Fibroblast of skin of back (primary cell): ENCODE results near the gene SPAG8.

ENCODE experiments used
- DNase-seq: peaks from one replicate; pipeline ENCODE4 v3.0.0-alpha.2; 2013

The SPAG8 gene

DNA sequence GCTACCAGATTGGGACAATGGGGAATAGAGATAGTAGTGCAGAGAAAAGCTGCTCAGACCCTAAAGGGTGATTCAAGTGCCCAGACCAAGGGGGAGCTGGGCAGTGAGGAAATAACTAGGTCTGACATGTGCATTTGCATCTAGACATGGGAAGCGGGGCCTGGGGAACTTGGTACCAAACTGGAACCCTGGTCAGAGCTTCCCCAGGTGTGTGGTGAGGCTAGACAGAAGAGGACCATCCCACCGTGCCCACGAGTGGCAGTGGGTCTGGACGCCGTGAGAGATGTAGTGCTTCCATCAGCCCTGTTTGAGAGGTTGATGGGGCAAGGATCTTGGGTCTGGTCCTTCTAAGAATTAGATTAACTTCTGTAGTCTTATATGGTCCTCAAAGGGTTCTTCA, 24.5 kb upstream of the SPAG8 start:
- DNase-seq: no peak

DNA sequence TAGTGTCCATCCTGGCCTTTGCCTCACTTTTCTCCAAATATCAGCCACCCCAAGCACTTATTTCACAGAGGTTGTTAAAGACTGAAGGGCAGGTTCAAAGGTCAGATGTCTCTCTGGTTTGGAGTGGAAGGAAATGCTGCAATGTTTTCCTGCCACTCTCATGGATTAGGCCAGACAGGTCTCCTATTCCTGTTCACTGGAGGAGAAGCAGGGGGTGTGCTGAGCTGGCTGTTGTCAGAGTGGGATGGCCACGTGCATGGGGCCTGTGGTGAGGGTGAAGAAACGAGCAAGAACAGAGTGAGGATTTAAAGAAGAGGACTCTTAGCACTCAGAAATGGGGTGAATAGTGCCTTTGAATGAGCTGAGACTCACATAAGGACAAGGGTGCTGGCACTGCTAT, 23.7 kb upstream of the SPAG8 start:
- DNase-seq: no peak

DNA sequence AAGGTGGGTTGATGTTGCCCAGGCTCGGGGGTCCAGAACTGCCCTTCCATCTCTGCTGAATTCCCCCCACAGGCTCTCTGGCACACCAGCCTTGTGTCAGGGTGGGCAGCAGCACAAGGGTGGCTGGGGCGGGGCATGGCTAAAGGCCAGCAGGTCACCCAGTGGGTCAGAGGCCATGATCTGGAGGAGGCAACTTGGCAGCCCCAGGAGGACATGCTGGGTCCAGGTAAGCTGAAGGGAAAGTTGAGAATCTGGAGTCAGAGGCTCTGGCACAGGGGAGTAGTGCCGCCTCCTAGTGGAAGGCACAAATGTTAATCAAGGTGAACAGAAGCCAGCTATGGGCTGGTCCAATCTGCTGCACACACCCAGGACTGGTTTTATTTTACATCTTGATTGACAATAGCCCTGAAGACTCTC, 23.2 kb upstream of the SPAG8 start:
- no peak for DNase-seq

DNA sequence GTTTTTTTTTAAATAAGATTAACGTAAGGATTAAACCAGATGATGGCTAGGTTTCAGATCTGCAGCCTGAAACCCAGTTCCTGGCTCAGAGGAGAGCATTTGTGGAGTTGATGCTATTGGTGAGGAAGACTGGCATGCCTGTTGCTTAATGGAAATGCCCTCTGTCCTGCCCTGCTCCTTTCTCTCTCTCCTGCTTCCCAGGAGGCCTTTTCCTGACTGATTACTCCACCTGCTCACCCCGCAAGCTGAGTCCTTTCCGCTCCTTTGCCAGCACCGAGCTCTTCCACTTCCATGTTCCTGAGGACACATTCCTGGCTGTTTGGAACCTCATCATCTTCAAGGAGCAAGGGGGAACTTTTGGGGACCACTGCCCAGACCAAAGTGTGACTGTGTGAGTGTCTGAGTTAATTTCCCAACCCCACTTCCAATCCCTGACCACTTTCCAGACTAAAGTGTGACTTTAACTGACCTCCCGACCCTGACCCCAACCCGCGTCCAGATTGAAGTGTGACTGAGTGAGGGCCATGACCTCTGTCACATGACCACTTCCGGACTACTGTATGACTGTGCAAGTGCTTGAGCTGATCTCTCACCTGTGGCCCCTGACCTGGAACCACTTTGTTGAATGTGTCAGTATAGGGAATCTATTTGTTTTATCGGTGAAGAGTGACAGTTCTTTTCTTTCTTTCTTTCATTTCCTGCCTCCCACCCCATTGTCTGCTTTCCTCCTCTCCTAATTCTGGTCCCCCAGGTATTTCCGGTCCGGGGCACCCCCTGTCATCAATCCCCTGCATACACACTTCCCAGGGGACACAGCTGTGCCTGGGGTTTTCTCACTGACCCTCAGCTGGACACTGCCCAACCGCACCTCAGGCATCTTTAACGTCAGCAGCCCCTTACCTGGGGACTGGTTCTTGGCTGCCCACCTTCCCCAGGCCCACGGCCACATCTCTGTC, 22.5 kb upstream of the SPAG8 start:
- DNase-seq: no peak

DNA sequence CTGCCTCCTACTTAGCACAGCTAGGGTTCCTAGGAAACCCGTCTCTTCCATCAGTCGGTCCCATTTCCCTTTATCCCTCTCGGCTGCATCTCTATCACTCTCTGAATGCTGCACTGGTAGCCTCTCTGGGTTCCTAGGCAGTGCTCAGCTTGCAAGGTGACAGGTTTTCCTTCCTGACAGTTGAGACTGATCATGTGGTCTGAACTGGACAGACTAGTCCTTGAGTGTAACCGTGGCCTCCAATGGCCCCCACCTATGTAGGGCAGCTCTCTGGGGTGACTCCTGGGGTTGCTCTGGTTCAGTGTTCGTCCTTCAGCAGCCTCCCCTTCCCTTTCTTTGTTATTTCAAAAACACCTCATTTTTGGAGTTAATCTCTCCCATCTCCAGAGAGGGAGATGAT, 20.8 kb upstream of the SPAG8 start:
- DNase-seq: no peak

DNA sequence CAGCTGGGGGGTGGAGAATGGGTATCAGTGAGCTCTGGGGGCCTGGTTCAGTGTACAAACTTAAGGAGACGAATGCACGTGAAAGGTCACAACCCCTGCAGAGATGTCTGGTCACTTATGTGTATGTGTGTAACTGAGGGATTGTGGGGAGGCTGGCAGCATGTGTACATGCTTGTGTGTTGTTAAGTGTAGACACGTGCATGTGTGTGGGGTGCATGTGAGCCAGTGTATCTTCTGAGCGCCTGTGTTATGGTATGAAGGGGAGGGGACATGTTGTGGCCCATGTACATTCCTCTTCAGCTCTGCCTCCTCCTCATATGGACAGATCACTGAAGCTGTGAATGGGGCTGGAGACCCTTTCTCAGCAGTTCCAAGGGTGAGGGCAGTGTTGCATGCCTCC, 19.0 kb upstream of the SPAG8 start:
- no peak for DNase-seq

DNA sequence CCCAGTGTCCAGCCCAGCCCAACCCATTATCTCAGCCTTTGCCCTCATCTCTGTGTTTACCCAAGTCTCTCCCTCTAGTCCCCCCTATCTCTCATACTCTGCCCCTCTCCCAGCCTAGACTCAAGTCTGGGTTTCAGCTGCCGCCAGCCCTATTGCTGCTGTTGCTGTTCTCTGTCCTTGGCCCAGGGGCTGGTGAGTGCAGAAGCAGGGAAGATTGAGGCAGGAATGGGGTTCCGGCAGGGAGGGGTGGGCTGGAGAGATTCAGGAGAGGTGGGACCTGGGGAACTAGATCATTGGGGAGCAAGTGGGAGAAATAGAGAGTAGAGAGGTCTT, 17.7 kb upstream of the SPAG8 start:
- peak; percentile 7 for DNase-seq

DNA sequence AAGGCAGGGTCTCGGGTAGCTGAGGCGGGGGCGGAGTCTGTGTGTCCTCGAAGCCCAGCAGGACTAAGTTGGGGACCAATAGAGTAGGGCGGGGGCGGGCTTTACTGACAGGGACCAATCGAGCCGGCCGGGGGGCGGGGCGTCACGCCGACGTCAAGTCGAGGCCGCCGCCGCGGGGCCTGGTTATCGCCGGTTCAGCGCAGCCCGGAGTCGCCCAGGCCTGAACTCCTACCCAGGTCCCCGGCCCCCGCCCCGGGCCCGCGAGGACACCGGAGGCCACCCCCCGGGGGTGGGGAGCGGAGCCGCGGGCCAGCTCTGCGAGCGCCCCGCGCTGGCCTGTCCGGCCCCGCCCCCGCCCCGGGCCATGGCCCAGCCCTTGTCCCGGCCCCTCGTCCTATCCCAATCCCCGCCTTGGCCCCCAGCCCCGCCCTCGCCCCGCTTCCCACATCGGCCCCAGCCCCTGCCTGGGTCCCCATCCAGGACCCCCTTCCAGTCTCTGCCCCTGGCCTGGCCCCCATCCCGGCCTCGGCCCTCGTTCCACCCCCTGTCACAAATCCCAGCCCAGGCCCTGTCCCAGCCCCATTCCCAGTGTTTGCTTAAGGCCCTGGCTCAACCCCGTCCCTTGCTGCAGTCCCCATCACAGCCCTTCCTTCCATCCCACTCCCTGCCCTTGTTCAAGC, 17.2 kb upstream of the SPAG8 start, which contains the start of gene TMEM8B:
Gene TMEM8B (plus strand): TSS at position 145 of the 680 bp plus-strand sequence. CDS start 220 bp downstream, at position 365.
- DNase-seq: peak; percentile 92

DNA sequence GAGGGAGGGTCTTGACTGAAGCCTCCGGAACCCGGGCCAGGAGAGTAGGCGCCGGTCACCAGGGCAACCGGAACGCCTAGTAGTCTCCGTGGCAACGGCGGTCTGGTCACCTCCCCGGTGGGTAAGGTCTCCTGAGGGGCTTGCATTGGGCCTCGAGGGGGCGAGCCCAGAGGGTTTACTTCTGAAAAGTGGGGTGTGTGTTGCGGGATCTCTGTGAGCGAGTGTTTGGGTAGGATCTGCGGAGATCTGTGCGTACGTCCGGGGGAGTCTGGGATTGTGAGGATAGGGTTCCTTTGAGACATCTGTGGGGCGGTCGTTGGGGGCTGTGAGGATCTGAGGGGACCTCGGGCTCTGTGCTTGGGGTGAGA, 16.6 kb upstream of the SPAG8 start, which contains the start of gene FAM221B:
Gene FAM221B (minus strand): TSS at position 17 of the 368 bp plus-strand sequence. CDS start 2,571 bp downstream, outside the sequence.
- DNase-seq: no peak

DNA sequence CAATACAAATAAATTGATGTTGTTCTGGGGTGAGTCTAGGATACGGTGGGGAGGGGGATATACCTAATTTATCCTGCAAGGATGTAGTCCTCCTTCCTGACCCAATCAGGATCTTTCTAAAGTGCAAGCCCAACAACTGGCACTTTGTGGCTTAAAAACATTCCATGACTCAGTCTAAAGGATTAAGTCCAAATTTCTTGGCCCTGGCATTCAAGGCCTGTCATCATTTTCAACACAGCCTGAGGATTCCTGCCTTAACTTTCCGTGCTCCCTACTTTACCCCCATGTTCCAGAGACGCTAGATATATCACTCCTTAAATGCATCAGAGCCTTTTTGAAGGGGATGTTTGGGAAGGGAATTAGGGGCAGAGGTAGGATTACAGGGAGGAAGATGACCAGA, 15.4 kb upstream of the SPAG8 start:
- DNase-seq: peak; percentile 67

DNA sequence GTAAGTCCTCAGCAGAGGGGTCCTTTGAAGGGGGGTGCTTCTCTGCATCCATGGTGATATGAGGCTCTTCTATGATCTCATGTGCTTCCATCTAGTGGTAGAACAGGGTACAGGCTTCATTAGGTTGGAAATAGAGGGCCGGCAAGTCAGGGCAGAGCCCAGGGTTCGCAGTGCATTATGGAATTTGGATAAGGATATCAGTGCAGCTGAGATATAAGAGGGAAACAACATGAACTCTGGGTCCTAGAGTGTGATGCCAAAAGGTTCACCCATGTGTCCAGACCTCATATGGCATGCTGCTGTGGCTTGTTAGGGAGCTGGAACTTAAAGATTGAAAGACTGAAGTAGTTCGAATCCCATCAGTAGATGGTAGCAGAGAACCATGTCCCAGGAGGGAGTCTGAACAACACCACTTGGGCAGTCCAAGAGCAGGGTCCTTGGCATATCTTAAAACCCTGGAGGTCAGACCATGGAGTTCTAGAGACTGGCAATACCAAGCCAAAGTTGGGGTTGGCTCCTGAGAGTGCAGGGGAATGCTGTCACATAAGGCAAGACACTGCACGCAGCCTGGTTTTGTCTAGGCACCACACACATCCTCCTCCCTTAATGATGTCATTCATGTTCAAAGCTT, 14.1 kb upstream of the SPAG8 start:
- peak; percentile 69 for DNase-seq

DNA sequence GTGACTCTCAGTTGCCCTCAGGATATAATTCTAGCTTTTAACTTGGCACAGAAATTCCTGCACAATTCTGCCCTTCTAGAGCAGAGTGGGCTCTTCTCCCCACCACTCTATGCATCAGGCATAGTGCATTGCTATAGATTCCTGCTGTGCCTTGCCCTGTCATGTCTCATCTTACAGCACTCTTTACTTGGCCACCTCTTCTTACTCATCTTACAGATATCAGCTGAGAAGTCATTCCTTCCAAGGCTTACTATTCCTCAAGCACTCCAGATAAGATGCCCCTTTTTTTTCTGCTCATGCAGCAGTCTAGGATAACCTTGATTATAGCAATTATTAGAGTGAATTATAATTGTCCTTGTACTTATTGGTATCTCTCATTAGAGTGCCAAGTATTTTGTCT, 10.9 kb upstream of the SPAG8 start:
- DNase-seq: no peak

DNA sequence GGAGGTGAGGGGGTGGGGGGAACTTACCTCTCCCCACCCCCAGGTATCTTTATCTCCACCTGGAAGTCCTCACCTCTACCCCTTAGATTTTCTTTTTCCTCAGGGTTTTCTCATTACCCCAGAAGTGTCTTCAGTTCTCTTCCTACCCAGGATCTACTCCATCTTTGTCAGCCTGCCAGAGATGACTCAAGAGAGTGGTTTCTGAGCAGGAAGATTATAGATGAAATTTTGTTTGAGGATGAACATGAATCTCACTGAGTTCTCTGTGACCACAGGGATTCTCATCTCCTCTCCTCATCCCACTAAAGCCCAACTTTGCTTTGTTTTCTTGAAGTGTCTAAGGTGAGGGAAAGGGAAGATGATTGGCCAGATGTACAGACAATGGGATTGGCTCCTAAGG, 8.0 kb upstream of the SPAG8 start:
- peak; percentile 72 for DNase-seq

DNA sequence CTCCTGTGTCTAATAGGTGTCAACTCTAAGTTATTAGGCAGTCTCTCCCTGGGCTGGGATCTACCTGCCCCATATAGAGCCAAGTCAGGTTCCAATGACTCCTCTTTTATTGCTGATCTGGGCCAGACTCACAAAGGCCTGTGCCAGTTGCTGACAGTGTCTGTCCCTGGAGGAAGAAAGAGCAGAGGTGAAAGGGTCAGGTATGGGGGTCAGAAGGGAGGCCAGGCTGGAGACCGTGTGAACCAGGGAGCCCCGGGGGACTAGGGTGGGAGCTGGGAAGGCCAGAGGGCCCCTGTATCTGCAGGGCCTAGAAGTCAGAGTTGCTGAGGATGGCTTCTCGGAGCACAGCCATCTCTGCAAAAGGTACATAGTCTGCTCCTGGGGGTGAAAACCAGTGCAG, 6.3 kb upstream of the SPAG8 start:
- no peak for DNase-seq

DNA sequence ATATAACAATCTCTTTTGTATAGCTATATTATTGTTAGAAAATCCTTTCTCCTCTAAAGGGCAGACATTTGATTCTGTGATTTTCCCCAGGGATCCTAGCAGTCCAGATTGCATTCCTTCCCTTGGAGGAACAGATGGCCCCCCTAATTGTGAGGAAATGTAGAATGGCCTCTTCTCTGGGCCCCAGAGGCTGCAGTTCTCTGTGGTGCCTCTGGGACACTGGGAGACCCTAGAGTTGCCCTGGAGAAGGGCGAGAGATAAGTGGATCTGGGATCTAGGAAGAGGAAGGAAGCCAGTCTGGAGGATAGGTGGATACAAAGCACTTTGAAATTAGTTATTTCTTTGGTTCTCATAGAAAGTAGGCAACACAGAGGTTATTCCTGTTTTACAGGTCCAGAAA, 4.6 kb upstream of the SPAG8 start:
- peak; percentile 29 for DNase-seq

DNA sequence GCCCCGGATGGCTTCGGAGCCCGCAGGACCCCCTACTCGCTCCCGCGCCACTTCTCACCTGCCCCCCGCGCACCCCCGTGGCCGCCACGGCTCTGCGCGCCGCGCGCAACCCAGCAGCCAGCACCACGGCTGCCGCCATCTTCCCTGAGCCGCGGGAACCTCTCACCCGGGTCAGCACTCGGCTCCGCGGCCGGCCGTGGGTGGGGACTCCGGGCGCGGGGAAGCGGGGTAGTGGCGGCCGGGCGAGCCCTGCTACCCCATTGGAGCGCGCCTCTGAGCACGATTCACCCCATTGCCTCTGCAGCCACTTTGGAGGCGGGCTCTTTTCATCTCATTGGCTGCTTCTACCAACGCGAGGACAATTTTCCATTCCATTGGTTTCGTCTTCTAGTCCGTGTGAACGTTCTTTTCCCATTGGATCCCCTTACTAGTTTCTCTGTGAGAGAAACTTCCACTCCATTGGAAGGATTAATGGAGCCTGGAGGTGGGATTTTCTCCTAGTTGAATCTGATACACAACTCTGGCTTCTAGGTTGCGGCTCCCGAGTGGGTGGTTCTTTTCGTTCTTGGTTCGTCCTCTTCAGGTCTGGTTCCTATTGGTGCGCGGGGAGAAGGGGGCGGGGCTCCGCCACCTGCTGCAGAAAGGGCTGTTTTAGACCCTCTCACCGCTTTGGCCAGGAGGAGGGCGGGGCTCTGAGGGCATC, 2.9 kb upstream of the SPAG8 start, which contains the start of gene HINT2:
Gene HINT2 (minus strand): TSS at position 202 of the 703 bp plus-strand sequence. CDS start 63 bp downstream, at position 139.
- DNase-seq: peak; percentile 100

DNA sequence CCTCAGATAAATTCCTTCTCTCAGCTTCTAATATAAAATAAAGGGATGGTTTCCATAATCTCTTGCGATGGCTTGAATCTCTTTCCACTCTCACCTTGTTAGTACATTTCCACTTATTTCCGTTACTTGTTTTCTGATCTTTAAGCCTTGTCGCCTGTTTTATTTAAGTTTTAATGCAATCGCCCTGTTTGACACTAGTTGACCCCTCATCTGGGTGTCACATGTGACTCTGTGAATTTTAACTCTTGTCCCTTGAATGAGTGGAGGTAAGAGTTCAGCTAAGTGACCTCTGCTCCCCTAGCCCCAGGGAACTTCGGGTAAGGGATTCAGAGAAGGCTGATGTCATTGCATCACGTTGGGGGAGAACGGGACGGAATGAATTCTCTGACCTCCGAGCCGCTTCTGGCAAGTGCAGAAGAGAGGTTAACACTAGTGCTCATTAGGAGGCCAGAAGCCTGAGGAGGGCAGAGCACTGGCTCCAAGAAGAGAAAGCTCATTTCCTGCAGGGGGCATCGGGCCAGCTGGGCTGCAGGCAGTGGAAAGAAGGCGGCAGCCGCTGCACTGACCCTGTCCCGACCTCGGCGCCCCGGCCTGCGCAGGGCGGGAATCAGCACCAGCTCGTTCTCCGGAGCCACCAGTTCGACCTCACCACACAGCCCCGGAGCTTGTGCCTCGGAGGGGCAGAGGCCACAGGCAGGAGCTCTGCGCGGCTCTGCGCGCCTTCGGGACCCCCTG, 2.2 kb upstream of the SPAG8 start:
- peak; percentile 64 for DNase-seq

DNA sequence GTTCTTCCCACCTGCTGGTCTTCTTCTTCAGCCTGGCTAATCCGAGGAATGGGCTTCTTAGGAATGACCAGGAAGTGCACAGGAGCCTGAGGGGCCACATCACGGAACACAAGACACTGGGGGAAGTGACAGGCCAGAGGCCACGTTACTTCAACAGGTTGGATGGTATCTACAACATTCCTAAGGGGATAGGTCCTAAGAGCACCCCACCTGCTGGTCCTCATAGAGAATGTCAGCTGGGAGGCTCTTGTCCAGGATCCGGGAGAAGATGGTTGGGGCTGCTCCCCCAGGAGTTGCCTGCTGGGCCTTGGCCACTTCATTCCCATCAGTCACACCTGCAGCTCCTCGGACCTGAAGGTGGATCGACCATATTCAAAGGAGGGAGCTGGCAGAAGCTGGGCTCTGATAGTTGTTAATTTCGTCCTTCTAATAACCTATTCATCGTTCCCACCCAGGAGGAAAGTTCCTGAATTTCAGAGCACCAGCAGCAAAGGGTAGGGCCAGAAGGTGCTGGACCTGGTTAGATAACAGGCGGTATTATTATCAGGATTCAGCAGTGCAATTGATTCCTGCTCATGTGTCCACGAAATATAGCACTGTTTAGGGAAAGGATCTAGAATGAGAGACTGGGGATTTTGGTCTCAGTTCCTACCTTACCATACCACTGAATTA, 1.5 kb upstream of the SPAG8 start:
- DNase-seq: peak; percentile 37

DNA sequence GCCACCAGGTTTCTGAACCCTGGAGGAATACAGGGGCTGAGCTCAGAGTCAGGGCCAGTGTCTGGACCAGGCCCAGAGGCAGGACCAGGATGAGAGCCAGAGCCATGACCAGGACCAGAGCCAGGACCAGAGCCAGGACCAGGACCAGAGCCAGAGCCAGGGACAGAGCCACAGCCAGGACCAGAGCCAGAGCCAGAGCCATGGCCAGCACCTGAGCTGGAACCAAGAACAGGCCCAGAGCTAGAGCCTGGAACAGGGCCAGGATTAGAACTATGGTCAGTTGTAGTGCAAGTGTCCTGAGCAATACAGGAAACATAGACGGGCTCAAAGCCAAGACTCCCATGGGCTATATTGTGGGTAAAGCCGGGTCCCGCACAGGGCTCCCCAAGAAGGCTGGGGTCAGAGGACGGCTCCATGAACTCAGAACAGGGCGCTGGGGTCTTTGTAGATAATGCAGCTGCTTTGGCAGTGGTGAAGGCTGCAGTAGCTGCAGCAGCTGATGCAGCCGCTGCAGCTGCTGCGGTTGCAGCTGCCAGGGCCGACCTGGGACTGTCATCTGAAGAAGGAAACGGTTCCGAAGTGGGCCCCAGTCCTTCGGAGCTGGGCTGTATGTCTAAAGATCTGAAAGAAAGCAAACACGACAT, 559 bp downstream of the SPAG8 start:
- no peak for DNase-seq

DNA sequence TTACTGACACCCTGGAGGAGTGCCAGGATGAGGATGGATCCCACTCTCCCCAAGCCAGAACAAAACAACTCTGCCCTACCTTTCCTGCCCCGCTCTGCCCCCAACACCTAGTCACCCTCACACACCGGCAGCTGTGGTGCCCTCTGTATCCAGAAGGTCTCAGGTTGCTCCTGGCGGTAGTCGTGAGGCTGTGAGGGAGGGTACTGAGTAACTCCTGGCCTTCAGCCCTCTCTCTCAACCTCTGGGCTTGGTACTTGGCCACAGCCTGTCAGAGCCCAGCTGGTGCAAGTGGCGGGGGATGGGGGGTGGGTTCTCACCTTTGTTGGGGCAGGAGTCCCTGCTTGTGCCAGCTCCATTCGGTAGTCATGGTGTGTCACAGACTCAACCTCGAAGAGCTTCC, 1.9 kb downstream of the SPAG8 start:
- no peak for DNase-seq

DNA sequence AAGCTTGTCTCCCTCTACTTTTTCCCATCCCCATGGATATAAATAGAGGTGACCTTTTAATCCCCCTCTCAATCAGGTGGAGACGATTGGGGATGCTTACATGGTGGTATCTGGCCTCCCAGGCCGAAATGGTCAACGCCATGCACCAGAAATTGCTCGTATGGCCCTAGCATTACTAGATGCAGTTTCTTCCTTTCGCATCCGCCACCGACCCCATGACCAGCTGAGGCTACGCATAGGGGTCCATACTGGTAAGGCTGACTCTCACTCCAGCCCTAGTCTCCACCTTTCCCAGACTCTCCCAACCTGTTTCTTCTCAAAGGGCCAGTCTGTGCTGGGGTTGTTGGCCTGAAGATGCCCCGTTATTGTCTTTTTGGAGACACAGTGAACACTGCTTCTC, 3.6 kb downstream of the SPAG8 start:
- no peak for DNase-seq
